Prostate gland (tissue), 2 donors: ENCODE results near the gene CFAP90. TPM values are rescaled to one million over a fixed set of nuclear protein-coding genes. Genes with fewer than 3 reads are reported as not detected.

Experiments
- DNase-seq: peaks from one replicate; pipeline ENCODE4 v3.0.0-alpha.2; 2019; ENCODE audit warnings: low spot score
- H3K27ac ChIP-seq, 2 donors: fragments of 200-600 bp; sonication (generic); 2 replicates each; pipeline ENCODE4 v1.5.1; 2017 to 2019
- H3K27me3 ChIP-seq: fragments of 200-600 bp; sonication (generic); replicated peaks from 2 replicates; pipeline ENCODE4 v1.5.1; 2019; ENCODE audit not compliant: insufficient read depth
- H3K36me3 ChIP-seq, 2 donors: fragments of 200-600 bp; sonication (generic); 1 replicate in 1 of 2; 2 replicates in 1 of 2; pipeline versions ENCODE4 v1.5.1 to v1.8.1; 2017 to 2019
- H3K4me1 ChIP-seq: fragments of 200-600 bp; sonication (generic); replicated peaks from 2 replicates; pipeline ENCODE4 v1.5.1; 2019
- H3K4me3 ChIP-seq, 2 donors: fragments of 200-600 bp; sonication (generic); 2 replicates each; pipeline ENCODE4 v1.5.1; 2017 to 2019
- H3K9me3 ChIP-seq: fragments of 200-600 bp; sonication (generic); 2 replicates; pipeline ENCODE4 v1.5.1; 2017
- POLR2A ChIP-seq: fragments of 450-650 bp; IDR thresholded peaks from one replicate; pipeline ENCODE4 v1.6.1; 2016; ENCODE audit warnings: antibody characterized with exemption, mild to moderate bottlenecking
- POLR2AphosphoS5 ChIP-seq: sonication (generic); formaldehyde crosslinking; IDR thresholded peaks from one replicate; pipeline ENCODE4 v1.6.1; 2017; ENCODE audit warnings: antibody characterized with exemption
- WGBS: methylation state at CpG from one replicate; pipeline ENCODE4 v1.1.5; 2018; 5-methylcytosine and 5-hydroxymethylcytosine counted together
- intact Hi-C: fragments of 100-400 bp; cut with DNase I; formaldehyde crosslinking; loops from one replicate; pipeline ENCODE4 v1.14.2; 2022
- total RNA-seq, 2 donors: library from RNA; depleted of rRNA; stranded (reverse); fragments of >200 nt; gene quantifications; one replicate each; pipeline ENCODE4 v1.1.0, GENCODE V29; 2016
- TF ChIP-seq, protein P1 (sequence below), 4 experiments: fragments of 200-600 bp in 2 of 4; fragments of 450-650 bp in 2 of 4; sonication (generic) in 2 of 4; IDR thresholded peaks; 1 replicate in 3 of 4; 2 replicates in 1 of 4; pipeline ENCODE4 v1.5.1; 2016 to 2019; ENCODE audit warnings: antibody characterized with exemption in 4 of 4, mild to moderate bottlenecking in 2 of 4, moderate library complexity in 2 of 4

Gene CFAP90
- total RNA-seq, 2 donors from 2014 or later, result 0.87 to 1.1 TPM

DNA sequence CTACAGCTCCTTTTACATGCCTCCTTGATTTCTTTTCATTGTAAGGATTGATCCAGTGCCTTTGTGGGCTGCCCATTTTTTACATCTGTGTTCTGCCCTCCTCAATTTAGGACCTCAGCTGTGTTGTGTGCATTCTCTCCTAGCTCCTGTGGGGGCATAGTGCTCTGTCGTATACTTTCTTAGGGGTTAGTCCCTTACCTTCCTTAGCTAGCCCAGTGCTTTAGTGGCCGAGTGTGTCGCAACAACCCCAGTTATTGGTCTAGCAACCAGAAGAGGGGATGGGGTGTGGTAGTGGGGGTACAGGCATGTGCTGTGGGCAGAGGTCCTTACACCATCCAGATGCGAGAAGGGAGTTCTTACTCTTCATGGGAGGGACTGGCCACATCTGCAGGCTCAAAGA, 30.2 kb upstream of the CFAP90 start:
- Histone ChIP-seq H3K4me3 (no peak overlapping the region), H3K9me3 (no peaks in the 10 kb centered on the region), H3K27me3 (no peaks in the 10 kb centered on the region), H3K36me3 (no peaks in the 10 kb centered on the region), H3K27ac (no peak overlapping the region), H3K4me1 (no peaks in the 10 kb centered on the region)
- intact Hi-C loops, result no loop called here
- WGBS, result 90% methylated on average over 4 of the region's 4 CpGs
- DNase-seq, result no peak
- TF ChIP-seq POLR2A (no peak), POLR2AphosphoS5 (no peak)

DNA sequence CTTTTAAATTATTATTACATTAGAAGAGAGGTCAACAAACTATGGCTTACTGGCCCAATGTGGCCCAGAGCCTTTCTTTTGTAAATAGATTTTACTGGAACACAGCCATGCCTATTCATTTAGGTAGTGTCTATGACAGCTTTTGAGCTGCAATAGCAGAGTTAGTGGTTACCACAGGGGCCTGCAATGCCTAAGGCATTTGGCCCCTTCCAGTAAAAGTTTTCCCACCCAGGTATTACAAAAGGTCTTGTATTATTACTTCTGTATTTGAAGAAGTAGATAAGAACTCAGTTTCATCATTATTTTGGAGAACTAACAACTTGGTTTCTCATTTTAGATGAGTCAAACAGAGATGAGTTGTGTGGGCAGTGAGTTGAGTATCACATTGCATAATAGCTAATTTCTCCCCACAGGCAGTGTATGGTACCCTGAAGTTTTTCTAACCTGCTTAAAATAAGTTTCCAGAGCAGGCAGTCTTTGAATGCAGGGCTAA, 27.5 kb upstream of the CFAP90 start:
- DNase-seq, result no peak
- Histone ChIP-seq H3K27me3 (no peaks in the 10 kb centered on the region), H3K36me3 (no peaks in the 10 kb centered on the region), H3K9me3 (no peaks in the 10 kb centered on the region), H3K4me3 (no peak overlapping the region), H3K27ac (no peak overlapping the region), H3K4me1 (no peaks in the 10 kb centered on the region)
- TF ChIP-seq POLR2AphosphoS5, result no peak
- TF ChIP-seq, protein P1, sequence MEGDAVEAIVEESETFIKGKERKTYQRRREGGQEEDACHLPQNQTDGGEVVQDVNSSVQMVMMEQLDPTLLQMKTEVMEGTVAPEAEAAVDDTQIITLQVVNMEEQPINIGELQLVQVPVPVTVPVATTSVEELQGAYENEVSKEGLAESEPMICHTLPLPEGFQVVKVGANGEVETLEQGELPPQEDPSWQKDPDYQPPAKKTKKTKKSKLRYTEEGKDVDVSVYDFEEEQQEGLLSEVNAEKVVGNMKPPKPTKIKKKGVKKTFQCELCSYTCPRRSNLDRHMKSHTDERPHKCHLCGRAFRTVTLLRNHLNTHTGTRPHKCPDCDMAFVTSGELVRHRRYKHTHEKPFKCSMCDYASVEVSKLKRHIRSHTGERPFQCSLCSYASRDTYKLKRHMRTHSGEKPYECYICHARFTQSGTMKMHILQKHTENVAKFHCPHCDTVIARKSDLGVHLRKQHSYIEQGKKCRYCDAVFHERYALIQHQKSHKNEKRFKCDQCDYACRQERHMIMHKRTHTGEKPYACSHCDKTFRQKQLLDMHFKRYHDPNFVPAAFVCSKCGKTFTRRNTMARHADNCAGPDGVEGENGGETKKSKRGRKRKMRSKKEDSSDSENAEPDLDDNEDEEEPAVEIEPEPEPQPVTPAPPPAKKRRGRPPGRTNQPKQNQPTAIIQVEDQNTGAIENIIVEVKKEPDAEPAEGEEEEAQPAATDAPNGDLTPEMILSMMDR (IDR thresholded peaks at IDR 0.05), result no peak
- no peak for TF ChIP-seq POLR2A
- intact Hi-C loops, result no loop called here

DNA sequence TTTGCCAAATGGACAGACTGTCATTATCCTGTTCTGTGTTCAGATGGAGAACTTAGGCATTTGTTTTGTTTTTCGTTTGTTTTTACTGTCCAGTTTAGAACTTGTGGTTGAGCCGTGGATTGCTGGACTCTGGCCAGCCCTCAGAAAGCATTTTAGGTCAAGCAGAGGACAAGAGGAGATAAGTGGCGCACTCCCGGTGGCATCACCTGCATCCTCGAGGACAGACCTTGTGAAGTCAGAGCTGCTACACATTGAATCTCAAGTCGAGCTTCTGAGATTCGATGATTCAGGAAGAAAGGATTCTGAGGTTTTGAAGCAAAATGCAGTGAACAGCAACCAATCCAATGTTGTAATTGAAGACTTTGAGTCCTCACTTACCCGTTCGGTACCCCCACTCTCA, 26.9 kb upstream of the CFAP90 start:
- Histone ChIP-seq H3K9me3 (no peaks in the 10 kb centered on the region), H3K27ac (no peak overlapping the region), H3K36me3 (no peaks in the 10 kb centered on the region), H3K4me3 (no peak overlapping the region), H3K4me1 (no peaks in the 10 kb centered on the region), H3K27me3 (no peaks in the 10 kb centered on the region)
- no peak for DNase-seq
- 70% methylated on average over 9 of the region's 9 CpGs for WGBS
- intact Hi-C loops, result no loop called here
- TF ChIP-seq POLR2A, result no peak

DNA sequence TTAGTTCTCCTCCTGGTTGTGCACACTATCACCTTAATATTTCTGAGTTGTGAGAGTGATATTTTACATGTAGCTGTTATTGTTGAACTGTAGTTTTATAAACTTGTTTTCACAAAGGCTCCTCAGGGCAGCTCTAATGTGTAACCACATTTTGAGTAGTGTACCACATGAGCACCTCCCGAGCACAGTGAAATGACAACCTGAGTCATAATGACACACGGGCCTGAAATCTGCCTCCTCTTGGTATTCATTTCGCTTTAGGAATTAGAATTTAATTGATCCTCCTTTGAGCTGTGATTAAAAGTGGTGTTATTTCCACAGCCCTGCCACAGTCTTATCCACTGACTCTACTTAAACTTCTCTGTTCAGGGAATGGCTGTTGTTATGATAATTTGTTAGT, 25.9 kb upstream of the CFAP90 start:
- Histone ChIP-seq H3K9me3 (no peaks in the 10 kb centered on the region), H3K27me3 (no peaks in the 10 kb centered on the region), H3K36me3 (no peaks in the 10 kb centered on the region), H3K4me3 (no peak overlapping the region), H3K27ac (no peak overlapping the region), H3K4me1 (no peaks in the 10 kb centered on the region)
- no peak for DNase-seq
- intact Hi-C loops, result no loop called here
- TF ChIP-seq POLR2A (no peak), POLR2AphosphoS5 (no peak)
- TF ChIP-seq, protein P1 (IDR thresholded peaks at IDR 0.05), result no peak
- WGBS, result 79% methylated on average over 3 of the region's 3 CpGs

DNA sequence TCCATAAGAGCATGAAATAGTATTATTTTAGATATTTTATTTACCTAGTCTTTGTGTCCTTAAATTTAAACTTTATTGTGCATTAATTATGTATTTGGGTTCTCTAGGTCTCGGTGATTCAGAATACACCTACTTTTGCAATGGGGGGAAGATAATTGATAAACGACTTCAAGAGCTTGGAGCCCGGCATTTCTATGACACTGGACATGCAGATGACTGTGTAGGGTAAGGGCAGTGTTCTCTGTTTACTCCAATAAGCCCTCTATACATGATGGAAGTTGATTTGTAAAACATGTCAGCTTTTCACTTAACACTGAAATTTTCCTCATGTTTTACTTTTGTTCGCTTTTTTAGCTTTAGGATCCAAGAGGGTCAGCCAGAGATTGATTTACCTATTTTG, 24.2 kb upstream of the CFAP90 start:
- TF ChIP-seq POLR2A (no peak), POLR2AphosphoS5 (no peak)
- TF ChIP-seq, protein P1 (IDR thresholded peaks at IDR 0.05), result no peak
- Histone ChIP-seq H3K9me3 (no peaks in the 10 kb centered on the region), H3K36me3 (no peaks in the 10 kb centered on the region), H3K27ac (no peak overlapping the region), H3K4me3 (no peak overlapping the region), H3K27me3 (no peaks in the 10 kb centered on the region), H3K4me1 (peaks cover 3% of the 10 kb centered on the region)
- intact Hi-C loops, result no loop called here
- DNase-seq, result no peak
- WGBS, result 94% methylated on average over 4 of the region's 4 CpGs

DNA sequence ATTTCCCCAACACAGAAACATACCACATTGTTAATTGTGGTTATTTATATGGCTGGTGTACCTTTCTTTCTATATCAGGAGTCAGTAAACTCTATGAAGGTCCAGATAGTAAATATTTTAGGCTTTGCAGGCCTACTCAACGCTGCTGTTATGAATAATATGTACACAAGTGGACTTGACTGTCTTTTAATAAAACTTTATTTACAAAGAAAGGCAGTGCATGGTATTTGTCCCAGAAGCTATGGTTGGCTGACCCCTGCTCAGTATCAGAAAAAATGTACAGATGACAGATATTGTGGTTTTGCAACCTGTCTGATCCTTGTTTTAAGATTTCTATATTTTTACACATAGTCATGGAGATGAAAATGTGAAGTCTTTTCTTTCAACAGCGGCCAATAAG, 23.7 kb upstream of the CFAP90 start:
- peaks cover 4% of the 10 kb centered on the region for H3K4me1 ChIP-seq
- TF ChIP-seq POLR2AphosphoS5 (no peak), POLR2A (no peak)
- TF ChIP-seq, protein P1 (IDR thresholded peaks at IDR 0.05), result no peak

More for the DNA sequence above, 23.7 kb upstream of the CFAP90 start:
- no peak for DNase-seq
- no peak overlapping the region for H3K27ac ChIP-seq
- no peak overlapping the region for H3K4me3 ChIP-seq
- WGBS, result 92% methylated on average over 2 of the region's 2 CpGs
- H3K9me3 ChIP-seq, result no peaks in the 10 kb centered on the region
- H3K27me3 ChIP-seq, result no peaks in the 10 kb centered on the region
- H3K36me3 ChIP-seq, result no peaks in the 10 kb centered on the region
- intact Hi-C loops, result no loop called here
